ENCODE data around the gene POLD4. TPM values are rescaled to one million over a fixed set of nuclear protein-coding genes. Genes with fewer than 3 reads are reported as not detected.

The POLD4 gene
- total RNA-seq, 1 experiment from 2014 or later: 19.5 TPM

- no peak overlapping the region for H2BK5ac ChIP-seq (ENCODE audit: insufficient read length, low read length)
- TF ChIP-seq, protein P1, sequence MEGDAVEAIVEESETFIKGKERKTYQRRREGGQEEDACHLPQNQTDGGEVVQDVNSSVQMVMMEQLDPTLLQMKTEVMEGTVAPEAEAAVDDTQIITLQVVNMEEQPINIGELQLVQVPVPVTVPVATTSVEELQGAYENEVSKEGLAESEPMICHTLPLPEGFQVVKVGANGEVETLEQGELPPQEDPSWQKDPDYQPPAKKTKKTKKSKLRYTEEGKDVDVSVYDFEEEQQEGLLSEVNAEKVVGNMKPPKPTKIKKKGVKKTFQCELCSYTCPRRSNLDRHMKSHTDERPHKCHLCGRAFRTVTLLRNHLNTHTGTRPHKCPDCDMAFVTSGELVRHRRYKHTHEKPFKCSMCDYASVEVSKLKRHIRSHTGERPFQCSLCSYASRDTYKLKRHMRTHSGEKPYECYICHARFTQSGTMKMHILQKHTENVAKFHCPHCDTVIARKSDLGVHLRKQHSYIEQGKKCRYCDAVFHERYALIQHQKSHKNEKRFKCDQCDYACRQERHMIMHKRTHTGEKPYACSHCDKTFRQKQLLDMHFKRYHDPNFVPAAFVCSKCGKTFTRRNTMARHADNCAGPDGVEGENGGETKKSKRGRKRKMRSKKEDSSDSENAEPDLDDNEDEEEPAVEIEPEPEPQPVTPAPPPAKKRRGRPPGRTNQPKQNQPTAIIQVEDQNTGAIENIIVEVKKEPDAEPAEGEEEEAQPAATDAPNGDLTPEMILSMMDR (conservative IDR thresholded peaks at IDR 0.05): no peak
- no peak overlapping the region for H3K9ac ChIP-seq (ENCODE audit: extremely low read depth, insufficient read length, low read length)
- Mint-ChIP-seq H3K27me3 (ENCODE audit: low read depth) (peaks cover 1% of the 10 kb centered on the region; the same call in 1 of the 2 replicates), H3K4me3 (no peak overlapping the region), H3K27ac (no peak overlapping the region), H3K36me3 (ENCODE audit: insufficient read depth in 1 of 3, low read depth in 3 of 3) (no peaks in the 10 kb centered on the region), H3K4me1 (peaks cover 5 to 11% of the 10 kb centered on the region in 2 experiments), H3K9me3 (no peaks in the 10 kb centered on the region; a peak in 3 of 5 replicates)
- no peak overlapping the region for H3K18ac ChIP-seq (ENCODE audit: insufficient read length, low read depth, low read length)
- no peak overlapping the region for H3T11ph ChIP-seq (ENCODE audit: low read length)
- H3K27me3 ChIP-seq (ENCODE audit: insufficient read depth, low read length): no peaks in the 10 kb centered on the region
- no peaks in the 10 kb centered on the region for H3K79me1 ChIP-seq (ENCODE audit: insufficient read depth, low read depth, low read length, poor library complexity, severe bottlenecking)
- no peak overlapping the region for H2AK5ac ChIP-seq (ENCODE audit: insufficient read length, low read length)
- no peak overlapping the region for H2BK12ac ChIP-seq (ENCODE audit: insufficient read length, low read depth, low read length)
- H4K5ac ChIP-seq (ENCODE audit: insufficient read length, low read depth, low read length): no peak overlapping the region
- no peak overlapping the region for H4K8ac ChIP-seq (replicated peaks; ENCODE audit: insufficient read length, low read depth, low read length)
- H2BK20ac ChIP-seq (ENCODE audit: low read depth, low read length, poor library complexity, severe bottlenecking): no peak overlapping the region
- no peak overlapping the region for H3K4me2 ChIP-seq (ENCODE audit: insufficient read depth, insufficient read length, low read length)
- no peak overlapping the region for H4K91ac ChIP-seq (ENCODE audit: insufficient read length, low read depth, low read length)
- H4K20me1 ChIP-seq (ENCODE audit: control insufficient read depth, insufficient read depth, insufficient read length): no peaks in the 10 kb centered on the region
- no peak overlapping the region for H2AFZ ChIP-seq (ENCODE audit: low read length)
- H3K14ac ChIP-seq (ENCODE audit: insufficient read depth, low read length): no peak overlapping the region
- H3K27ac ChIP-seq (ENCODE audit: insufficient read length, low read depth, low read length): no peak overlapping the region
- no peak overlapping the region for H3K56ac ChIP-seq (ENCODE audit: insufficient read length, low read depth, low read length)
- DNase-seq: no peak
- no peaks in the 10 kb centered on the region for H3K79me2 ChIP-seq (ENCODE audit: insufficient read depth, low read length)
- WGBS (ENCODE audit: extremely low coverage, insufficient read length, low lambda C conversion rate): no CpG with 5 or more reads among the region's 8 CpGs
- H2BK15ac ChIP-seq (ENCODE audit: low read depth, low read length): no peak overlapping the region
- H2BK120ac ChIP-seq (ENCODE audit: low read depth, low read length, poor library complexity, severe bottlenecking): no peak overlapping the region
- H3K4me1 ChIP-seq (ENCODE audit: insufficient read depth, low read length): no peaks in the 10 kb centered on the region
- no peaks in the 10 kb centered on the region for H3K23me2 ChIP-seq (ENCODE audit: insufficient read length, low read depth, low read length, poor library complexity, severe bottlenecking)
- no peaks in the 10 kb centered on the region for H3K9me3 ChIP-seq (ENCODE audit: control insufficient read depth, low read depth, low read length)
- H3K23ac ChIP-seq (ENCODE audit: insufficient read length, low read depth, low read length): no peak overlapping the region
- H3K4ac ChIP-seq (ENCODE audit: low read depth, low read length): no peak overlapping the region
Measured at GRCh38 chr11:67345247-67345919, 8.0 kb downstream of the POLD4 start.

Data from H9 (cell line).